Measurements from ENCODE around the gene ADRB1.

- TF ChIP-seq POLR2A (IDR thresholded peaks at IDR 0.05) (no peak), CTCF (IDR thresholded peaks at IDR 0.05) (no peak)
Measured at GRCh38 chr10:114009281-114009996, 34.2 kb upstream of the ADRB1 start.
